Kidney tubule cell (primary cell): ENCODE data around the gene PTPRCAP.
"Not testable (repeated sequence)": the region's sequence is repeated elsewhere in the genome, so short reads cannot be mapped to it uniquely, and the experiment has no call there.

Experiments
- DNase-seq: peaks from one replicate; pipeline ENCODE4 v3.0.0-alpha.2; 2018; ENCODE audit warnings: low spot score

PTPRCAP gene, protein sequence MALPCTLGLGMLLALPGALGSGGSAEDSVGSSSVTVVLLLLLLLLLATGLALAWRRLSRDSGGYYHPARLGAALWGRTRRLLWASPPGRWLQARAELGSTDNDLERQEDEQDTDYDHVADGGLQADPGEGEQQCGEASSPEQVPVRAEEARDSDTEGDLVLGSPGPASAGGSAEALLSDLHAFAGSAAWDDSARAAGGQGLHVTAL

GRCh38 chr11:67437082-67437808 is at the start of gene PTPRCAP:
Gene PTPRCAP, minus strand, starts transcription at chr11:67437682. Its CDS starts 63 bp downstream, at chr11:67437619.
- no peak for DNase-seq

- DNase-seq = no peak
These were observed 49.2 kb upstream of the PTPRCAP start for GRCh38 chr11:67486481-67487195.

DNA sequence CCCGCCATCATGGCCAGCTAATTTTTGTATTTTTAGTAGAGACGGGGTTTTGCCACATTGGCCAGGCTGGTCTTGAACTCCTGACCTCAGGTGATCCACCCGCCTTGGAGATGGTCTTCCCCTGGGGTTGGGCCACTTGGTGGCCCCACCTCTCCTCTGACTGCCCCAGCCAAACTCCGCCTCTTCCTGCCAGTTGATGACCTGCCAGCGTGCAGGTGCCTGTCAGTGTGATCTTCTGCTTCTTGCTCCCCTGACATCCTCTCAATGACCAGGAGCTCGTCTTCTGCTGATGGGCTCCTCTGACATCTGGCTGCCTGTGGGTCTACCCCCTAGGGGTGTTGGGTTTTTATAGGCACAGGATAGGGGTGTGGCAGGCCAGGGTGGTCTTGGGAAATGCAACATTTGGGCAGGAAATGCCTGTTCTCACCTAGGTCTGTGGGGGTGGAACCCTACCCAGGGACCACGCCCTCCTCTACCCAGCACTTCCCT is 48.4 kb upstream of the PTPRCAP start:
- not testable (repeated sequence) for DNase-seq

- DNase-seq = no peak
These were observed 47.4 kb upstream of the PTPRCAP start for GRCh38 chr11:67484847-67485311.

DNA sequence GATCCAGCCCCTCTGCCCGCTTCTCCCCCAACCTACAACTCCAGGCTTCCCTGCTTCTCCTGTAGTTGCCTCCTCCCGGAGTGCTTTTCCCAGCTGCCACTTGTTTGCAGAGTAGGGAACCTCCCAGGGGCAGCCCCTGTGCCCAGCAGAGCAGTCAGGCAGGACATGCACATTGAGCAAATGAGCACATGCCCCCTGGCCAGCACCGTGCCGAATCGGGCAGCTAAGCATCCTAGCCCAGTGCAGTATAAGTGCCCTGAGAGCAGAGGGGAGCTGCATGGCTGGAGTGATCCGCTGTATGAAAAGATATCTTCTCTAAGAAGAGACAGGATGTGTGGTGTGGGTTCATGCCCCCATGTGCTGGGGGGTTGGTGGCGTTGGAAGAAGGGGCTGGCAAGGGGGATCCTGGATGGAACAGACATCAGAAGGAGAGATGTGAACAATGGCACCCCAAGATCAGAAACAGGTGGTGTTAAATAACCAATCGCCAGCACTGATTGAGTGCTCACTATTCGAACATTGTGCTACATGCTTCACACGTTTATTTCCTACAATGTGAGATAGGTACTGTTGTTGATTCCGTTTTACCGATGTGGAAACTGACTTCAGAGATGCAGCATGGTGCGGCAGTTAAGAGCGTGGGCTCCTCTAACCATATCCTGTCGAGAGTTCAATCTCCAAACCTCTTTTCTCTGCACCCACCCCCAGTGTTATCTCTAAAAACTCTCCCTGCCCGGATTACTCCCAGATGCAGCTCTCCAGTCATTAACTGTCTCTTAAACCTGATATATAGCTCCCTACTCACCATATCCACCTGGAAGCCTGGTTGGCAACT is 46.6 kb upstream of the PTPRCAP start:
- peak; percentile 51 for DNase-seq

DNA sequence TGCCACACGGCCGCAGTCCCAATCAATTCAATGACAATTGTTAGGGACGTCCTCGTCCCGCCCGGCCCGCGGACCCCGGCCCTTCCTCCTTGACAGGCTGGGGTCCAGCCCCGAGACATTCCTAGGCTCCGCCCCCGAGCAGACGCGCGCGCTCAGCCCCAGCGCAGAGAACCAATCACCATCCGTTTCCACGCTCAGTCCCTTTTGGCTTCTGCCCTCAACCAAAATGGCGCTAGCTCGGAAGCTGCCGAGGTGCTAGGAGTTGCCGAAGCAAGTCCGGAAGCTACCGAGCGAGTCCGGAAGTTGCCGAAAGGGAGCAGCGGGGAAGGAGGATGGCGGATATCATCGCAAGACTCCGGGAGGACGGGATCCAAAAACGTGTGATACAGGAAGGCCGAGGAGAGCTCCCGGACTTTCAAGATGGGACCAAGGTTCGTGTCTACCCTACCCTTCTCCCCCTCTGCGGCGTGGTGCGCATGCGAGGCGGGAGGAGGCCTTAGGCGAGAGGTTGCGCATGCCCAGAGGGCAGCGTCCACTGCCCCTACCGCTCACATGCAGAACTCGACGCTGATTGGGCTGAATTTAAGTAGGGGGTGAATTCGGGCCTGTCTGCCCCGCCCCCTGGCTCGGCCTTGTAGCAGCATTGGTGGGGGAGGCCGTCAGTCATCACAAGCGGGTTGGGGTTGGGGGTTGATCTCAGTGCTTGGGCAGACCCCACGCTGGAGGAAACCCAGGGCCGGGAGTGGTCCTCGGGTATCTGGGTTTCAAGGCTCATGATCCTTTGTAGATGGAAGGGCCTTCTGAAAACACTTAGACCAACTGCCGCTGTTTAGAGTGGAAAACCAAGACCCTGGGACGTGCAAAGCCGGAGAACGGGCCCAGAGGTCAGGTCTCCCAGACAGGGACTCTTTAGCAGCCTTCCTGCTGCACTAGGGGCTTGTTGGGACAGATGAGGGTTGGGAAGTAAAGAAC is 45.6 kb upstream of the PTPRCAP start, which contains the start of gene AIP:
Gene AIP, plus strand, starts transcription at position 200 of the 972 bp plus-strand sequence. Its CDS starts 133 bp downstream, at position 333.
- peak; percentile 98 for DNase-seq

GRCh38 chr11:67482275-67482826 is 44.9 kb upstream of the PTPRCAP start:
- DNase-seq = no peak

GRCh38 chr11:67477344-67478050 is 40.0 kb upstream of the PTPRCAP start:
- DNase-seq = not testable (repeated sequence)

GRCh38 chr11:67476692-67477091 is 39.2 kb upstream of the PTPRCAP start:
- not testable (repeated sequence) for DNase-seq

- no peak for DNase-seq
These were observed 35.4 kb upstream of the PTPRCAP start for GRCh38 chr11:67472882-67473281.

DNA sequence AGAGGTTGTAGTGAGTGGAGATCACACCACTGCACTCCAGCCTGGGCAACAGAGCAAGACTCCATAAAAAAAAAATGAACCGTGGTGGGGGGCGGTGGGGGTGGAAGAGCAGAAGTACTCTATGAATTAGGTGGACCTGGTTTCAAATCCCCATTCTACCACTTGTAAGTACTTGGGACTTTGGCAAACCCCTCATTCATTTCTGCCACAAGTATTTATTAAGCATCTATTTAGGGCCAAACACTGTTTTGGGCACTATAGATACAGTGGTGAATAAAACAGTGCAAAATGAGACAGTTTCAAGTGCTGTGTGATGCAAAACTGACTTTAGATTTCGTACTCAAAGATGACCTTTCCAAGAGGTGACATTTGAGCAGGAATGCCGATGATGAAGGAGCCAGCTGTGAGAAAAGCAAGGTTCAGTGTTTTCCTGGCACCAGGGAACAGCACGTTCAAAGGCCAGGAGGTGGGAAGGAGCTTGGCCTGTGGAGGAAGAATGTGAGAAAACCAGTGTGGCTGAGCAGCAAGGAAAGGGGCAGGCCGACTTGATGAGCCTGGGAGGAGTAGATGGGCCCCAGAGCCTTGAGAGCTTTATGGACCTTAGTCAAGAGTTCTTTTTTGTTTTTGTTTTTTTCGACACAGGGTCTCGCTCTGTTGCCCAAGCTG is 33.0 kb upstream of the PTPRCAP start:
- DNase-seq = no peak

DNA sequence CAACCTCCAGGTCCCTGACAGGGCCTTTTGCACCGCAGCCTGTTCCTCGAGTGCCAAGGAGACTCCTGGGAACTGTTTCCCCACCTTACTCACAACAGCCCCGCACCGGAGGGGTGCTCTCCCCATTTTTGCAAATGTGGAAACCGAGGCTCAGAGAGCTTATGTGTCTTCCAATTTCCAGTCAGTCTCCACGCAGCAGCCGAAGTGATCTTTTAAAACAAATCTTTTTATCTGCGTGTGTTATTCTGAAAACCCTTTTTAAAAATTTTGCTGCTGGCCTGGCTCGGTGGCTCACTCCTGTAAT is 32.0 kb upstream of the PTPRCAP start:
- DNase-seq = no peak

- DNase-seq = peak; percentile 92
These were observed 31.5 kb upstream of the PTPRCAP start, which contains the start of gene TMEM134 for GRCh38 chr11:67468759-67469507. Gene TMEM134, minus strand, starts transcription at chr11:67469251. Its CDS starts 59 bp downstream, at chr11:67469192.

- DNase-seq = no peak
These were observed 30.9 kb upstream of the PTPRCAP start for GRCh38 chr11:67468456-67468758.

GRCh38 chr11:67468056-67468455 is 30.6 kb upstream of the PTPRCAP start:
- peak; percentile 72 for DNase-seq

DNA sequence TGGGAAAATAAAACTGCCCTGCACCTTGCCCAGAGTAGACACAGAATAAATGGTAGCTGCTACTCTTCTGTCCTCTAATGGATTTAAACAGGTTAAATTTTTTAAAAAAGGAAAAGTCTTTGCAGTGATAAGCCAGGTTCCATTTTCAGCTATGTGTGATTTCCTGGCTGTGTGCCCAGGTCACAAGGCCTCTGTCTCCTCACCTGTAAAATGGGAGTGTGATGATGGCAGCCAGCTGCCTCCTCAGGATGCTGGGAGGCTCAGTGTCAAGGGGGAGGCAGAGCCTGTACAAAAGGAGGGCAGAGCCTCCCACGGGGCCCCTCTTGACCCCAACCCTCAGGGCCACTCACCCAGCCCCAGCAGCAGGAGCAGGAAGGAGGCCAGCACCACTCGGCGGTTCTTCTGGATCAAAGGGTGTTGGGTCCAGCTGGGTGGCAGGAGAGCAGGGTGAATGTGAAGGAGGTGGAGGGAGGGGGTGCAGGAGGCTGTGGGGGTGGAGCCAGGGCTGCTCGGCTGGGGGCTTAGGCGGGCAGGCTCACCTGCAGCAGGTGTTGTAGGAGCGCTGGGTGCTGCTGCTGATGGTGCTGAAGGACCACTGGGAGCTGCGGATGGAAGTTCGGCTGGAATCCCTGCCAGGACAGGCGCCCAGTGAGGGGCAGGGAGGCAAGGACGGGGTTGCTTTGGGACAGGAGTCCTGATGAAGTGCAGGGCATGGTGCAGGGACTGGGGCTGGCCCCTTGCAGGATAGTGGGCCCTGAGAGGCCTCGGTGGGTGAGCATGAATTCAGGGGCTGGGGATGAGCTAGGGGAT is 29.7 kb upstream of the PTPRCAP start:
- no peak for DNase-seq

DNA sequence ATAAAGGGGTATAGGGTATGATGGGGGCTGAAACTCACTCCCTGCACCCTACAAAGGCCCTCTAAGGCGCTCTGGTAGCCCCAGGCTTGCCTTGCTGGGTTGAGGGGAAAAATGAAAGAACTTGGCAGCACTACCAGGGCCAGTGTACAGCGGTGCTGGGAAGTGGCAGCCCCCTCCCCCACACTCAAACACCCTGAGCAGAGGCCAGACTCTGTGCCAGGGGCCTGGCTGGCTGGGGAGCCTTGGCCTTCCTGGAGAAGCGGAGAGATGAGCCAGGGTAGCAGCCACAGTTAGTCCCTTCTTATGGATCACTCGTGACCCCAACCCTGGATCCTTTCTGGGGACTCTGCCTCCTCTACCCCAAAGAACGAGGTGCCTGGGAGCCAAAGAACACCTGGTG is 28.9 kb upstream of the PTPRCAP start:
- DNase-seq = no peak

GRCh38 chr11:67465530-67465929 is 28.0 kb upstream of the PTPRCAP start:
- DNase-seq = peak; percentile 29
